ENCODE results near the gene TRIM9.

DNA sequence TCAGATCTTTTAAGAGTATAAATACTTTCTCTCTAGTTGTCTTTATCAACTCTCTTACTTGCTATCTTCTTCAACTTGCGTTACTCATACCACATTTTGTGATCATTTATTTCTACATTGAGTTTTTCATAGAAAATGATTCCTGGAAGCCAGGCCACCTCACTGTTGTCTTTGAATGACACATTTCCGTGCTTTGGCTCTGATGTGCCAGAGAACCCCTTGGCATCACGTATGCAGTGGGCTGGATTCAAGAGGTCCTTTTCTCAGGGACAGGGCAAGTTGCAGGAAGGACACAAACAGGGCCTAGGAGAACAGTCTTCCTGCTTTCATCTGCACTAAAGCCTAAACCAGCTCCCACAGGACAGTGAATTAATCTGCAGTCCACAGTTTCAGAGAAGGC lies 80.3 kb downstream of the TRIM9 start:
- TF ChIP-seq, protein P1, sequence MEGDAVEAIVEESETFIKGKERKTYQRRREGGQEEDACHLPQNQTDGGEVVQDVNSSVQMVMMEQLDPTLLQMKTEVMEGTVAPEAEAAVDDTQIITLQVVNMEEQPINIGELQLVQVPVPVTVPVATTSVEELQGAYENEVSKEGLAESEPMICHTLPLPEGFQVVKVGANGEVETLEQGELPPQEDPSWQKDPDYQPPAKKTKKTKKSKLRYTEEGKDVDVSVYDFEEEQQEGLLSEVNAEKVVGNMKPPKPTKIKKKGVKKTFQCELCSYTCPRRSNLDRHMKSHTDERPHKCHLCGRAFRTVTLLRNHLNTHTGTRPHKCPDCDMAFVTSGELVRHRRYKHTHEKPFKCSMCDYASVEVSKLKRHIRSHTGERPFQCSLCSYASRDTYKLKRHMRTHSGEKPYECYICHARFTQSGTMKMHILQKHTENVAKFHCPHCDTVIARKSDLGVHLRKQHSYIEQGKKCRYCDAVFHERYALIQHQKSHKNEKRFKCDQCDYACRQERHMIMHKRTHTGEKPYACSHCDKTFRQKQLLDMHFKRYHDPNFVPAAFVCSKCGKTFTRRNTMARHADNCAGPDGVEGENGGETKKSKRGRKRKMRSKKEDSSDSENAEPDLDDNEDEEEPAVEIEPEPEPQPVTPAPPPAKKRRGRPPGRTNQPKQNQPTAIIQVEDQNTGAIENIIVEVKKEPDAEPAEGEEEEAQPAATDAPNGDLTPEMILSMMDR (IDR thresholded peaks at IDR 0.05) = no peak
- TF ChIP-seq POLR2A (IDR thresholded peaks at IDR 0.05) = no peak
